Measurements from ENCODE around the gene SEC14L6. TPM values are rescaled to one million over a fixed set of nuclear protein-coding genes. Genes with fewer than 3 reads are reported as not detected.

The SEC14L6 gene
- polyA plus RNA-seq, 3 donors = not detected

DNA sequence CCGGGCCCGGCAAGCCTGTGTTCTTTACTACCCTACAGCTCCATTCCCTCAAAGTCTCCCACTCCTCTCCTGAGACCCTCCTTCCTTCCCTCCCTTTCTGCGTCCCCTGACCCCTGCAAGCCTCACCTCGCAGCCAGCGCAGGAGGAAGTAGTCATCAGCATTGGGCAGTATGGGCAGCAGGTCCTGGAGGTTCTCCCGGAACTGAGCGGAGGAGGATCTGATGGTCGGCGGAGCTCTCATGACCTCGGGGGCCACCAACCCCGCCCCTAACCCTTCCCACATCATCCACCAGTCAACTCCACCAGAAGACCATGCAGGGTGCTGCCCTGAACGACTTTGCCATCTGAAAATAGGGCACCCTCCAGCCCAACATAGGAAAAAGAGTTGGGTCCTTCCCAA lies 43.0 kb downstream of the SEC14L6 start:
- H3K79me2 ChIP-seq (ENCODE audit: insufficient read depth, low read length) = no peaks in the 10 kb centered on the region
- no peak for DNase-seq
- H3K9ac ChIP-seq (ENCODE audit: insufficient read depth, low read length, poor library complexity, severe bottlenecking) = no peak overlapping the region
- H3K36me3 ChIP-seq (replicated peaks in 1 of 2; ENCODE audit: control insufficient read depth in 1 of 2, insufficient read depth in 2 of 2, low read length in 2 of 2) = no peaks in the 10 kb centered on the region
- WGBS (ENCODE audit: insufficient coverage) = 90% methylated on average over 7 of the region's 12 CpGs
- H2AFZ ChIP-seq (ENCODE audit: insufficient read depth, low read depth, low read length, poor library complexity, severe bottlenecking) = no peak overlapping the region
- intact Hi-C loops (cut with micrococcal nuclease) = no loop called here
- H3K9me3 ChIP-seq (replicated peaks in 1 of 2; ENCODE audit: control insufficient read depth in 1 of 2, insufficient read depth in 1 of 2, low read length in 2 of 2) = no peaks in the 10 kb centered on the region
- H3K4me1 Mint-ChIP-seq = no peaks in the 10 kb centered on the region
- H3K36me3 Mint-ChIP-seq = no peaks in the 10 kb centered on the region
- peaks cover 0 to 13% (median 0%) of the 10 kb centered on the region in 7 donors for H3K9me3 Mint-ChIP-seq
- no peak overlapping the region for H3K27ac ChIP-seq (ENCODE audit: low read depth in 1 of 2, low read length in 2 of 2)
- H3K27ac Mint-ChIP-seq = peak overlapping the region in 1 of 7 donors; percentile 62
- no peak overlapping the region for H3K4me2 ChIP-seq (replicated peaks; ENCODE audit: extremely low read depth, low read length, poor library complexity, severe bottlenecking)
- peak overlapping the region in 1 of 2 donors; percentile 33 for H3K4me3 Mint-ChIP-seq
- no peak overlapping the region for H3K4me3 ChIP-seq (replicated peaks in 1 of 3; ENCODE audit: low read depth in 2 of 3, low read length in 3 of 3)
- H3K27me3 Mint-ChIP-seq (ENCODE audit: low read depth in 3 of 3) = peaks cover 31 to 42% (median 39%) of the 10 kb centered on the region in 3 donors
- no peaks in the 10 kb centered on the region for H4K20me1 ChIP-seq (ENCODE audit: insufficient read depth, low read length)
- peaks cover 2 to 31% of the 10 kb centered on the region in 2 donors for H3K27me3 ChIP-seq (ENCODE audit: control insufficient read depth in 2 of 2, insufficient read depth in 2 of 2, low read length in 2 of 2)
- no peak for TF ChIP-seq CTCF (IDR thresholded peaks at IDR 0.05)
- H3K4me1 ChIP-seq (ENCODE audit: control insufficient read depth in 1 of 2, insufficient read depth in 2 of 2, low read length in 2 of 2) = no peaks in the 10 kb centered on the region

DNA sequence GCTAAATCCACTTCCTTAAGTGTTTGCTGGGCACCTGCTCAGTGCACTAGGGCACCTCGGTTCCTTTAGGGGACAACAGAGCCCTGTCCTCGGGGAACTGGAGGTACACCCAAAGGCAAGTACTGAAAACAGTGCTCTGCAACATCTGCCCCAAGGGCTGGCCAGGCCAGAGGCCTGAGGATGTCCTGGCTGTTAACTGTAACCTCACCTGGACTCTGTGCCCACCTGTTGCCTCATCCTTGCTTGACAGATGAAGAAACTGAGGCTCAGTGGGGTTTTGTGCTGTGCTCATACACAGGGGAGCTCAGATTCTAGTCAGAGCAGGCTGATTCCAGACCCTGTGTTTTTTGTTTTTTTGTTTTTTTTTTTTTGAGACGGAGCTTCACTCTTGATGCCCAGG lies 43.6 kb downstream of the SEC14L6 start:
- H3K9me3 ChIP-seq (replicated peaks in 1 of 2; ENCODE audit: control insufficient read depth in 1 of 2, insufficient read depth in 1 of 2, low read length in 2 of 2) = no peaks in the 10 kb centered on the region
- Mint-ChIP-seq H3K4me3 (no peak overlapping the region), H3K36me3 (no peaks in the 10 kb centered on the region), H3K27me3 (ENCODE audit: low read depth in 3 of 3) (peaks cover 31 to 42% (median 39%) of the 10 kb centered on the region in 3 donors), H3K4me1 (no peaks in the 10 kb centered on the region), H3K27ac (no peak overlapping the region), H3K9me3 (peaks cover 0 to 13% (median 0%) of the 10 kb centered on the region in 7 donors)
- TF ChIP-seq CTCF (IDR thresholded peaks at IDR 0.05) = no peak
- no peak overlapping the region for H3K4me3 ChIP-seq (replicated peaks in 1 of 3; ENCODE audit: low read depth in 2 of 3, low read length in 3 of 3)
- no peak overlapping the region for H3K27ac ChIP-seq (ENCODE audit: low read depth in 1 of 2, low read length in 2 of 2)
- WGBS (ENCODE audit: insufficient coverage) = 74% methylated on average over 2 of the region's 3 CpGs
- no peak overlapping the region for H3K9ac ChIP-seq (ENCODE audit: insufficient read depth, low read length, poor library complexity, severe bottlenecking)
- no peaks in the 10 kb centered on the region for H3K79me2 ChIP-seq (ENCODE audit: insufficient read depth, low read length)
- no peaks in the 10 kb centered on the region for H3K36me3 ChIP-seq (replicated peaks in 1 of 2; ENCODE audit: control insufficient read depth in 1 of 2, insufficient read depth in 2 of 2, low read length in 2 of 2)
- H3K27me3 ChIP-seq (ENCODE audit: control insufficient read depth in 2 of 2, insufficient read depth in 2 of 2, low read length in 2 of 2) = peaks cover 2 to 31% of the 10 kb centered on the region in 2 donors
- no peaks in the 10 kb centered on the region for H3K4me1 ChIP-seq (ENCODE audit: control insufficient read depth in 1 of 2, insufficient read depth in 2 of 2, low read length in 2 of 2)
- H2AFZ ChIP-seq (ENCODE audit: insufficient read depth, low read depth, low read length, poor library complexity, severe bottlenecking) = no peak overlapping the region
- H4K20me1 ChIP-seq (ENCODE audit: insufficient read depth, low read length) = no peaks in the 10 kb centered on the region
- intact Hi-C loops (cut with micrococcal nuclease) = no loop called here
- DNase-seq = no peak
- H3K4me2 ChIP-seq (replicated peaks; ENCODE audit: extremely low read depth, low read length, poor library complexity, severe bottlenecking) = no peak overlapping the region

Data from CD14-positive monocyte (primary cell).